HG02763 (cell line): ENCODE measurements around the gene ZMPSTE24.
"Not testable (repeated sequence)": the region's sequence is repeated elsewhere in the genome, so short reads cannot be mapped to it uniquely, and the experiment has no call there.

Experiments
- ATAC-seq: cut with Tn5 transposase; IDR thresholded peaks from one replicate; pipeline ENCODE4 v1.9.1; 2021; ENCODE audit warnings: mild to moderate bottlenecking, moderate library complexity; ENCODE audit not compliant: unreplicated experiment

The ZMPSTE24 gene

DNA sequence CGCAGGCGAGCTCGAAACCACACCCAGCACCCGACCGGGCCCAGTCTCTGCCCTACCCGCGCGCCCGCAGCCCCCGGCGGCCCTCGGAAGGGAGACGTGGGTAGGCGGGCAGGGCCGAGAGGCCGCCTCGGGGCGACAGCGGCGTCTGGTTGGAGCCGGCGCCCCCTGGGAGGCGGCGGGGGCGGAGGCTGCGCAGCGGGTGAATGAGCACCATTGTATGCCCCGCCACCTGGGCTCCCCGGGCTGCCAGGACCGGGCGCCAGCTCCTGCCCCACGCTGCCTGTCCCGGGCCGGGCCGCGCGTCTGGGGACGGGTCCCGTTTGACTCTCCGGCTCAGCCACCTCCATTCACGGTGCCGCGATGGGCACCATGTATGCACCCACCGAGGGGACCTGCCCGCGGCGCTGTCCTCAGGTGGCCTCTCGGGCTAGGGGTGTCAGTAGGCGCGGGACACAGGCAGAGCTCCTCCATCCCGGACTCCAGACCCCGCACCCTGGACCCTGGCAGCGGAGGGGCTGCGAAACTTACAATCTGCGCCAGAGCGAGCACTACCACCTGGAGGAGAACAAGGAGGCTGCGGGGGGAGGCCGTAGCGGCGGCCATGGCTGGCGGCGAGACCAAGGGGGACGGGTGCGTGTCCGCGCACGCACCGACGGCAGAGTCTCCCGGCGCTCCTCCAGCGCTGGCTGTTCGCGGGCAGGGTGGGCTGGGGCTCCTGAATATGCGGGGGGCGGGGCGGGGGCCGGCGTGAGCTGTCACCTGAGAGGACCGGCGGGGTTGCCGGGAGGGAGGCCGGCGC is 58.8 kb downstream of the ZMPSTE24 start, which contains the start of gene COL9A2:
COL9A2 (minus strand) TSS at position 692 of the 799 bp plus-strand sequence; CDS start at position 603, 89 bp downstream.
- no peak for ATAC-seq

DNA sequence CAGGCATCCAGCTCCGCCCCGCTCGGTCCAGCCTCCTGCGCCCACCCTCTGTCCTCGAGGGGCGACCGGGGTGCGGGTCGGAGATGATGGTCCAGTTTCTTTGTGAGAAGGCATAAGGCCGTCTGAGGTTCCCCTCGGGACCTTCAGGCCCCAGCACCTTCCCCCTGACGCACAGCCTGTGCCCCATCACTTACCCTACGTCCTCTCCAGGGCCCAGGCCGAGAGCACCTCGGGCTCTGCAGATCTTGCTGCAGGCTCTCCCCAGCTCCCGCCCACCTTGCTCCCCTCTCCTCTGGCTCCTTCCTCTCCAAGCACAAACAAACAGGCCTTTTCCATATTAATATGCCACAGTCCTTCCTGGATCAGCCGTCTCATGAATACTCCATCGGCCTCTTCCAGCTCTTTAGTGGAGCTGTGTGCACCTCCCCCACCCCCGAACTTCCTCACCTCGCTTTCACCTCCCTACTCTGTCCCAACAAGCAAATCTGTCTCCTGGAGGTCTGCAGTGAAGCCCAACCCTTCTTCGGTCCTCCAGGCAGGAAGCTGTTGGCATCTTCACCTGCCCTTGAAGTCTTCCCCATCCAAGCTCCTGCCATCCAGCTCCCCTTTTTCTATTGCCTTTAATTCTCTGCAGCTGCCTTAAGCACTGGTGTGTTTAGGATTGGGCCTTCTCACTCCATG is 59.5 kb downstream of the ZMPSTE24 start:
- no peak for ATAC-seq

DNA sequence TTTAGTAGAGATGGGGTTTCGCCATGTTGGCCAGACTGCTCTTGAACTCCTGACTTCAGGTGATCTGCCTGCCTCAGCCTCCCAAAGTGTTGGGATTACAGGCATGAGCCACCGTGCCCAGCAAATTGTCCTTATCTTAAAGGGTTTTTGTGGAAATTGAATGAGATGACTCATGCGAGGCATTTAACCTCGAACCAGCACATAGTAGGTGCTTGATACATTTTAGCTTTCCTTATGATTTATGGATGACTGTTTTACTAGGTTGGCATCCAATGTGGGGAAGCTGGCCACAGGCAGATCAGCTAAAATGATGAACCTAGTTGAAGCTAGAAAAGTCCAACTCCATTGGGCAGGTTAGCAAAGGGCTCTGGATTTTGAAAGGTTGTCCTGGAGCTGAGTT is 60.4 kb downstream of the ZMPSTE24 start:
- no peak for ATAC-seq

DNA sequence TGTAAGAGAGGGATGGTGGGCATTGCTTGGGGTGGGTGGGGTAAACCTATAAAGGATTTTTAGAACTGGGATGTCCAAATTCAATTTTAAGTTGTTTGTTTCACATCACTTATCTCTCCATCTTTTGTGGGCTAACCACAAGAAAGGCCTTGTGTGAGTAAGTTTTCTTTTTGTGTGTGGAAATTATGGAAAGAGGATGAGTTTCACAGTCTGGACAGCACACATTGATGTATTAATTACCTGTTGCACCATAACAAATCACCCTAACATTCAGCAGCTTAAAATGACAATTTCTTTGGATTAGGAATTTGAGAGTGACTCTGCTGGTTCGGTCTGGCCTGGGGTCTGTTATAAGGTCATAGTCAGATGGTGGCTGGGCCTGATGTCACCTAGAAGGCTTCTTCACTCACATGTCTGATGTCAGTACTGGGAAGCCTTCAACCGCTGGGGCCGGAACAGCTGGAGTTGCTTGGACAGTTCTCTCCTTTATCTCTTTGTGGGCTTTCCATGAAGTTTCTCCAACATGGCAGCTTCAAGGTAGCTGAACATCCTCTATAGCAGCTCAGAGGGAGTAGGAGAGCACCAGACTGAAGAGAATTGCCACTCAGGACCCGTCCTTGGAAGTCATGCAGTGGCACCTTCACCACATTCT is 61.1 kb downstream of the ZMPSTE24 start:
- ATAC-seq = no peak

DNA sequence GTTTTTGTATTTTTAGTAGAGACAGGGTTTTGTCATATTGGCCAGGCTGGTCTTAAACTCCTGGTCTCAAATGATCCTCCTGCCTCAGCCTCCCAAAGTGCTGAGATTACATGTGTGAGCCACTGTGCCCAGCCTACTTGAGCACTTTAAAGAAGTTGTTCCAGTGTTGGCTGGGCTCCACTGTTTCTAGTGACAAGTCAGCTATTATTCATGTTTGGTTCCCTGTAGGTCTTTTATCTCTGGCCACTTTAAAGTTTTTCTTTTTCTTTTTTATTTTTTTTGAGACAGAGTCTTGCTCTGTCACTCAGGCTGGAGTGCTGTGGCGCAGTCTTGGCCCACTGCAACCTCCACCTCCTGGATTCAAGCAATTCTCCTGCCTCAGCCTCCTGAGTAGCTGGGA is 73.4 kb downstream of the ZMPSTE24 start:
- not testable (repeated sequence) for ATAC-seq

DNA sequence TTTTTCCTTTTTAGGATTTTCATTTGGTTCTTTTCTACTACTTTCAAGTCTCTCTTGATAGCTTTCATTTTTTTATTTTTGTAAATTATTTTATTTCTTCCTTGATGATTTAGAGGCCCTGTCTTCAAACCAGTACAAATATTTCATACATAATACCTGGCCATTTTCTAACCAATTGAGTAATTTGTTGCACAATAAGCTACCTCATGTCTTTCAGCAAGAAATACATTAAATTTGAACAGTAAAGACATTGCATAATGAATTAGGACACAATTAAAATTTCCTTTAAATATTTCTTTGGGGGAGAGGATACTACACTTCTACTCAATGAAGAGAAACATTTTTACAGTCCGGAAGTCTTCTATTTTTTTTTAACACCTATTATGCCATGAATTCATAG is 74.7 kb downstream of the ZMPSTE24 start:
- ATAC-seq = no peak

DNA sequence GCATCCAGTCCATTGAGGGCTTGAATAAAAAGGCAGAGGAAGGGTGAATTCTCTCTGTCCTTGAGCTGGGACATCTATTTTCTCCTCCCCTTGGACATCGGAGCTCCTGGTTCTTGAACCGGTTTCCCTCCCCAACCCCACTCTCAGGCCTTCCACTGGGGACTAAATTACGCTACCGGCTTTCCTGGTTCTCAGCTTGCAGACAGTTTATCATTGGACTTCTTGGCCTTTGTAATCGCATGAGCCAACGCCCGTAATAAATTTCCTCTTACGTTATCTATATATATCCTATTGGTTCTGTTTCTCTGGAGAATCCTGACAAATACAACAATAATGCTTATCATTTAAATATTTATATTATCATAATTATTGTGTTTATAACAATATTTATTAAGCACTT is 79.4 kb downstream of the ZMPSTE24 start:
- no peak for ATAC-seq

DNA sequence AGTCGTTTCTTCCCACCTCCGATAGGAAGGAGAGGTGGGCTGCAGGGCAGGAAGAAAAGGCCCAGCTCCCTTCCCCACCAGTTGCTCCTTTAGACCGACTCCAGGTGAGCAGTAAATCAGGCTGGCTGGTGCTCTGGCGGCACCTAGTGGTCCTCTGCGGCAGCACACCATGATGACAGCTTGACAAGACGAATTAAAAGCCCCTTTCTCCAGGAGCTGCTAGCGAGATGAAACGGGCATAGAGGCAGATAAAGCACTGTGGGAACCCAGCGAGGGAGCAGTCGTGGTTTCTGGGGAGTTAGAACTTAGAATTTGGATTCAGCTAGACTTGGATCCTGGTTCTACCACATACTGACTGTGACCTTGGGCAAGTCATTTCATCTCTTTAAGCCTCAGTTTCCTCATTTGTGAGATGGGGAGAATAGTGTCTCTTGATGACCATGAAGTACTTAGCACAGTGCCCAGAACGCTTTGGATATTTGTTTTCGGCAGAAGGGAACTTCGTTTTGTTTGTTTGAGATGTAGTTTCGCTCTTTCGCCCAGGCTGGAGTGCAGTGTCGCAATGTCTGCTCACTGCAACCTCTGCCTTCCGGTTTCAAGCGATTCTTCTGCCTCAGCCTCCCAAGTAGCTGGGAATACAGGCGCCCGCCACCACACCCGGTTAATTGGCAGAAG is 80.8 kb downstream of the ZMPSTE24 start:
- ATAC-seq = no peak

DNA sequence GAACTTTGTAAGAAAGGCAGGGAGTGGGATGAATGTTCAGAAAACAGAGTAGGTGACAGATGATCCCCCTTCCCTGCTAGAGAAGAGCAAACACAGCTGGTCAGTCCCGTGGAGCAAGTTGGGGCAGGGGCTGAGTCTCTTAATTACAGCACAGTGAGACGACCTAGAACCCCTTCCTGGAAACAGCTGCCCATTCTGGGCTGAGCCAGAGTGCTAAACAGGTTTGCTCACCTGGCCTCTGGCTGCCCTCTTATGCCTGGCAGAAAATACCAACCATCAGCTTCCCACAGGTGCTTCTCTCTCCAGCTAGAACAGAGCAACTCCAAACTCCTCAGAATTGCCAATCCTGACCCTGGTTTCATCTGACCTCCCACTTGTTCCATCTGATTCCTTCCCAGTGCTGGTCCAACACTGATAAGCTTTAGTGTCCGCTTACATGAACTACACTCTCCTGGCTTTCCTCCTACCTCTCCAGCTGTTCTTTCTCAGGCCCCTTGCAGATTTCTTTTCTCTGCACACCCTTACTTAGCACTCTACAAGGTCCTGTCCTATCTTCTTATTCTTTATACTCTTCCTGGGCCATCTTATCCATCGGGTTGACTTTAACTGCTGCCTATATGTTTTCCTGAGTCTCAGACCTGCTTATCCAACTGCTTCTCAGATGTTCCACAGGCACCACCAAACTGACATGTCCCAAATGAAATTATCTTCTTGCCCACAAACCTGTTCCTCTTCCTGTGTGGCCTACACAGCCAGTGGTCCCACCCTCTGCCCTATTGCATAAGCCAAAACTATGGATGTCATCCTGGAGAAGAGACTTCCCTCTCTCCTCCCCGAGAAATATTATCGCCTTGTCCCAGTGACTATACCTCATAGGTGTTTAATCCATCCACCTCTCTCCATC is 81.6 kb downstream of the ZMPSTE24 start:
- no peak for ATAC-seq

DNA sequence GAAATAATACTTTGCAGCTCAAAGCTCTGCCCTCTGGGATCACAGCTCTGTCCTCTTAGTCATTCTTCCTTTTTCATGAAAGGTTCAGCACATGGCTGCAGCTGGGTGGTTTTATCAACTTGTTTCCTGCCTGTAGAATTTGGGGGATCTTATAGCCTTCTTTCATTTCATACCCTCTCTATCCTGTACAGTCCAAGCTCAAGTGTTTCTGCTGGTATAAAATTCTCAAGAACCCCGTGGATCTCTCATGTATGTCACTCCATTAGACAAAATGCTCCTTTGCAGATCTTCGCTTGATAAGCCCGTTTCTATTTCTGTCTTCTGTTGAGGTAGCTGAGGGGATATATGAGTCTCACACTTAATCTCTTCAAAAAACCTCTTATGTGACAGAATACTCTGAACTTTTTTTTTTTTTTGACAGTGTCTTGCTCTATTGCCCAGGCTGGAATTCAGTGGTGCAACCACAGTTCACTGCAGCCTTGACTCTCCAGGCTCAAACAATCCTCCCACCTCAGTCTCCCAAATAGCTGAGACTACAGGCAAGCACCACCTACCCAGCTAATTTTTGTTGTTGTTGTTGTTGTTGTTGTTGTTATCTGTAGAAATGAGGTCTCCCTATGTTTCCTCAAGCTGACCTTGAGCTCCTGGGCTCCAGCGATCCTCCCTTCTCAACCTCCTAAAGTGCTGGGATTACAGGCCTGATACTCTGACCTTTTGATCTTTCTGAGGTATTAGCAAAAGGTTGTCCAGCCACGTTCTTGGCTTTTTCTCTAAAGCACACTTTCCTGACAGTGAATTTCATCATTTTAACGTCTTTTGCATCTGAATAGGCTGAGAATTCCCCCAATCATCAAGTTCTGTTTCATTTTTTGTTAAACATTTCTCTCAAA is 83.7 kb downstream of the ZMPSTE24 start:
- ATAC-seq = no peak

DNA sequence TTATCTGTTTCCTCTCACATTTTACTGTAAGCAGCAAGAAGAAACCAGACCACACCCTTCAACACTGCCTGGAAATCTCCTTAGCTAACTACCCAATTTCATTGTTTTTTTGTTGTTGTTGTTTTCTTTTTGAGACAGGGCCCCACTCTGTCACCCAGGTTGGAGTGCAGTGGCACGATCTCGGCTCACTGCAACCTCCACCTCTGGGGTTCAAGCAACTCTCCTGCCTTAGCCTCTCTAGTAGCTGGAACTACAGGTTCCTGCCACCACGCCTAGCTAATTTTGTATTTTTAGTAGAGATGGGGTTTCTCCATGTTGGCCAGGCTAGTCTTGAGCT is 84.3 kb downstream of the ZMPSTE24 start:
- not testable (repeated sequence) for ATAC-seq
